Stimulated activated CD4-positive, alpha-beta T cell treated with anti-CD3 and anti-CD28 coated beads, Interleukin-1b, Interleukin-23, amount 100 ng/mL, for 4 hours (primary cell): ENCODE results near the gene ANKRD33B.
A peak's percentile ranks its signal among the peaks of the same experiment; 100 is the strongest.
"Not testable (repeated sequence)": the region's sequence is repeated elsewhere in the genome, so short reads cannot be mapped to it uniquely, and the experiment has no call there.

ENCODE experiments used
- DNase-seq, 2 donors: peaks; one replicate each; pipeline ENCODE4 v3.0.0-alpha.2; 2020; ENCODE audit warnings: low read depth in 2 of 2

Gene ANKRD33B

GRCh38 chr5:10563945-10564837, at the start of gene ANKRD33B:
TSS of gene ANKRD33B (plus strand) at chr5:10564070. CDS start at chr5:10564468, 398 bp downstream.
- DNase-seq, result peak; percentile 69 to 80

GRCh38 chr5:10514572-10514971, 49.3 kb upstream of the ANKRD33B start:
- not testable (repeated sequence) for DNase-seq

- DNase-seq, result no peak
These were observed 48.4 kb upstream of the ANKRD33B start for GRCh38 chr5:10515492-10515891.

GRCh38 chr5:10518347-10518746, 45.5 kb upstream of the ANKRD33B start:
- no peak for DNase-seq

- DNase-seq, result no peak
These were observed 44.1 kb upstream of the ANKRD33B start for GRCh38 chr5:10519729-10520128.

GRCh38 chr5:10520706-10521105, 43.2 kb upstream of the ANKRD33B start:
- no peak for DNase-seq

- DNase-seq, result no peak
These were observed 42.2 kb upstream of the ANKRD33B start for GRCh38 chr5:10521466-10522223.

GRCh38 chr5:10522224-10522611, 41.7 kb upstream of the ANKRD33B start:
- no peak for DNase-seq

- DNase-seq, result no peak
These were observed 39.3 kb upstream of the ANKRD33B start for GRCh38 chr5:10524376-10525123.

GRCh38 chr5:10525124-10525495, 38.8 kb upstream of the ANKRD33B start:
- no peak for DNase-seq

- DNase-seq, result no peak
These were observed 36.5 kb upstream of the ANKRD33B start for GRCh38 chr5:10527281-10527950.

- DNase-seq, result no peak
These were observed 35.6 kb upstream of the ANKRD33B start for GRCh38 chr5:10528056-10528816.

GRCh38 chr5:10528827-10529226, 35.0 kb upstream of the ANKRD33B start:
- no peak for DNase-seq

- DNase-seq, result no peak
These were observed 33.1 kb upstream of the ANKRD33B start for GRCh38 chr5:10530601-10531320.

GRCh38 chr5:10532421-10532820, 31.4 kb upstream of the ANKRD33B start:
- no peak for DNase-seq

GRCh38 chr5:10533226-10533625, 30.6 kb upstream of the ANKRD33B start:
- DNase-seq, result no peak

GRCh38 chr5:10534561-10535530, 29.0 kb upstream of the ANKRD33B start:
- no peak for DNase-seq

GRCh38 chr5:10536511-10536910, 27.4 kb upstream of the ANKRD33B start:
- DNase-seq, result no peak
